Transverse colon (tissue), 3 donors: ENCODE data around the gene OR10A4.

ENCODE experiments used
- EP300 ChIP-seq: sonication (generic); formaldehyde crosslinking; IDR thresholded peaks from one replicate; pipeline ENCODE4 v1.6.1; 2017; ENCODE audit warnings: antibody characterized with exemption, low read depth
- TF ChIP-seq, protein P1 (sequence below), 5 experiments: fragments of 200-600 bp in 3 of 5; fragments of 450-650 bp in 2 of 5; sonication (generic) in 3 of 5; IDR thresholded peaks; 1 replicate in 2 of 5; 2 replicates in 3 of 5; pipeline ENCODE4 v1.5.1; 2016 to 2017; ENCODE audit warnings: antibody characterized with exemption in 5 of 5, inconsistent platforms in 3 of 5, mild to moderate bottlenecking in 2 of 5, moderate library complexity in 1 of 5

DNA sequence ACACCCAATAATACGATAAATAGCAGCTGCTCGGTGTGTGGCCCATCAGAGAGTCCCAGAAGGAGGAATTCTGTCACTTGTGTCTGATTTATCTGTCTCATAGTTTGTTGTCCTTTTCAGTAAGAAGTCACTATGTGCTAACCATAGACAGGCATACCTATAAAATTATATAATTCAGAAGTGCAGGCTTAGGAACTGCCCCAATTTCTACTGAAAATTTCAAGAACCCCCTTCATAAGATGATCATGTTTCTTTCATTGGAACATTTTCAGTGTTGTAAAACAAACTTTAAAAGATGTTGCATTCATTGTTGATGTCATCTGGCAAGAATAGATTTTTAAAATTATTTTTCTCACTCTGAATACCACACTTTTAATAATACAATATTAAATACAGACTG lies 16.0 kb downstream of the OR10A4 start, which contains the start of gene OR2D2:
- TF ChIP-seq, protein P1, sequence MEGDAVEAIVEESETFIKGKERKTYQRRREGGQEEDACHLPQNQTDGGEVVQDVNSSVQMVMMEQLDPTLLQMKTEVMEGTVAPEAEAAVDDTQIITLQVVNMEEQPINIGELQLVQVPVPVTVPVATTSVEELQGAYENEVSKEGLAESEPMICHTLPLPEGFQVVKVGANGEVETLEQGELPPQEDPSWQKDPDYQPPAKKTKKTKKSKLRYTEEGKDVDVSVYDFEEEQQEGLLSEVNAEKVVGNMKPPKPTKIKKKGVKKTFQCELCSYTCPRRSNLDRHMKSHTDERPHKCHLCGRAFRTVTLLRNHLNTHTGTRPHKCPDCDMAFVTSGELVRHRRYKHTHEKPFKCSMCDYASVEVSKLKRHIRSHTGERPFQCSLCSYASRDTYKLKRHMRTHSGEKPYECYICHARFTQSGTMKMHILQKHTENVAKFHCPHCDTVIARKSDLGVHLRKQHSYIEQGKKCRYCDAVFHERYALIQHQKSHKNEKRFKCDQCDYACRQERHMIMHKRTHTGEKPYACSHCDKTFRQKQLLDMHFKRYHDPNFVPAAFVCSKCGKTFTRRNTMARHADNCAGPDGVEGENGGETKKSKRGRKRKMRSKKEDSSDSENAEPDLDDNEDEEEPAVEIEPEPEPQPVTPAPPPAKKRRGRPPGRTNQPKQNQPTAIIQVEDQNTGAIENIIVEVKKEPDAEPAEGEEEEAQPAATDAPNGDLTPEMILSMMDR (IDR thresholded peaks at IDR 0.05) = no peak
- TF ChIP-seq EP300 = no peak
